Neural cell (in vitro differentiated cells): ENCODE results near the gene SPDYE18. TPM values are rescaled to one million over a fixed set of nuclear protein-coding genes. Genes with fewer than 3 reads are reported as not detected.
"Not testable (repeated sequence)": the region's sequence is repeated elsewhere in the genome, so short reads cannot be mapped to it uniquely, and the experiment has no call there.

ENCODE experiments used
- H2AFZ ChIP-seq: fragments of 200-600, 300-800 bp; sonication (generic), shearing (Covaris generic); 2 replicates; pipeline ENCODE4 v1.6.0; 2014; ENCODE audit warnings: low read depth, mild to moderate bottlenecking, antibody characterized with exemption, low read length, moderate library complexity
- H3F3A ChIP-seq: fragments of 200-600 bp; shearing (Covaris generic); 2 replicates; pipeline ENCODE4 v1.6.1; 2016; ENCODE audit warnings: mild to moderate bottlenecking, moderate library complexity, mixed read lengths, antibody characterized with exemption, low read length; ENCODE audit not compliant: insufficient read depth, poor library complexity, severe bottlenecking
- H3K27ac ChIP-seq: fragments of 200-600, 300-800 bp; sonication (generic), shearing (Covaris generic); 2 replicates; pipeline ENCODE4 v1.5.1; 2014; ENCODE audit warnings: mild to moderate bottlenecking, low read length, moderate library complexity
- H3K27me3 ChIP-seq: fragments of 300-800, 200-600 bp; sonication (generic), shearing (Covaris generic); 2 replicates; pipeline ENCODE4 v1.6.0; 2014; ENCODE audit warnings: mild to moderate bottlenecking, low read depth, low read length, moderate library complexity; ENCODE audit not compliant: insufficient read depth
- H3K36me3 ChIP-seq: fragments of 300-800, 200-600 bp; sonication (generic), shearing (Covaris generic); 2 replicates; pipeline ENCODE4 v1.5.1; 2014; ENCODE audit warnings: mild to moderate bottlenecking, antibody characterized with exemption, low read length, moderate library complexity; ENCODE audit not compliant: insufficient read depth
- H3K4me2 ChIP-seq: fragments of 300-800, 200-600 bp; sonication (generic), shearing (Covaris generic); 2 replicates; pipeline ENCODE4 v1.6.0; 2014; ENCODE audit warnings: mild to moderate bottlenecking, low read length
- H3K4me3 ChIP-seq: fragments of 300-800, 200-600 bp; sonication (generic), shearing (Covaris generic); 2 replicates; pipeline ENCODE4 v1.5.1; 2014; ENCODE audit warnings: mild to moderate bottlenecking, low read length, moderate library complexity
- H3K79me2 ChIP-seq: fragments of 200-600 bp; shearing (Covaris generic); replicated peaks from 2 replicates; pipeline ENCODE4 v1.6.0; 2014; ENCODE audit warnings: mild to moderate bottlenecking, low read length, moderate library complexity; ENCODE audit not compliant: insufficient read depth
- H3K9ac ChIP-seq: fragments of 300-800, 200-600 bp; sonication (generic), shearing (Covaris generic); 2 replicates; pipeline ENCODE4 v1.6.1; 2016; ENCODE audit warnings: mild to moderate bottlenecking, low read length, mixed read lengths
- H3K9me2 ChIP-seq: fragments of 200-600 bp; shearing (Covaris generic); 2 replicates; pipeline ENCODE4 v1.6.1; 2016; ENCODE audit warnings: mild to moderate bottlenecking, low read length, mixed read lengths; ENCODE audit not compliant: insufficient read depth
- H3K9me3 ChIP-seq: fragments of 200-600, 300-800 bp; sonication (generic), shearing (Covaris generic); 2 replicates; pipeline ENCODE4 v1.6.1; 2016; ENCODE audit warnings: mild to moderate bottlenecking, mixed run types, low read length, moderate library complexity, mixed read lengths
- H4K20me1 ChIP-seq: fragments of 200-600 bp; shearing (Covaris generic); 2 replicates; pipeline ENCODE4 v1.6.1; 2016; ENCODE audit warnings: mild to moderate bottlenecking, mixed run types; ENCODE audit not compliant: insufficient read depth
- polyA plus RNA-seq: library from polyadenylated mRNA; depleted of rRNA; stranded (reverse); fragments of >200 nt; gene quantifications from 2 replicates; pipeline ENCODE4 v1.2.3, GENCODE V29; 2014
- small RNA-seq, 3 experiments: library from RNA; depleted of rRNA; stranded (forward); fragments of <200 nt; gene quantifications; one replicate each; pipeline ENCODE3, GENCODE V24; 2012

SPDYE18 gene
- polyA plus RNA-seq, 1 donor from 2014 or later = 1.2 TPM

- H3F3A ChIP-seq, H3K27me3 ChIP-seq, H3K9me2 ChIP-seq, H2AFZ ChIP-seq, H3K9me3 ChIP-seq, H3K9ac ChIP-seq, H3K4me3 ChIP-seq, H3K36me3 ChIP-seq, H3K4me2 ChIP-seq, H4K20me1 ChIP-seq, H3K79me2 ChIP-seq, H3K27ac ChIP-seq: not testable (repeated sequence)
Measured at GRCh38 chr7:77004151-77004550, 58.2 kb downstream of the SPDYE18 start.

- not testable (repeated sequence) for H3K79me2 ChIP-seq, H3K27ac ChIP-seq, H3K27me3 ChIP-seq, H3K36me3 ChIP-seq, H3K9me3 ChIP-seq, H3K4me3 ChIP-seq, H3K9ac ChIP-seq, H3K9me2 ChIP-seq, H3F3A ChIP-seq, H2AFZ ChIP-seq, H4K20me1 ChIP-seq, H3K4me2 ChIP-seq
Measured at GRCh38 chr7:77003241-77003640, 59.1 kb downstream of the SPDYE18 start.

DNA sequence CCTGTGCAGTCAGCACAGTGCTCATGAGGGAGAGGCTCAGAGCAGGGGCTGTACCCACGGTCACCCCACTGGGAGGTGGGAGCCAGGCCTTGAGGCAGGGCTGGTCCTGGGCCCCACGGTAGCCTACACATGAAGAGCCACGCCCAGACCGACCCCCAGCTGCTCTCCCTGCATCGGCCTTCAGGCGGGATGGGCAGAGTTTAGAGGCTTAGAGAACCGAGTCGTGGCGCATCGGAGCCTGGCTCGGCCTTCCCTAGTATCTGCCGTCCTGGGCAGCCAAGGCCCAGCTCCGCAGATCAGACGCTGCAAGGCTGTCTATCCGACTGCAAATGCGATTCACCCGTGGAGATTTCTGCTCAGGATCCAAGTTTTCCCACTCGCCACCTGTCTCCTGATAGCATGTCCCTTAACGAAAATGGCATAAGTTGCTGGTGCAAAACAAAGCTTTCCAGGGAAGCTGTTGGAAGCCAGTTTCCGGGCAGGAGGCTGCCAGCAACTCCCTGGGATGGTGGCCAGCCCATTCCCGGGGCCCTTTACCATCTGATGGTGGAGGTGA, 59.6 kb downstream of the SPDYE18 start:
- not testable (repeated sequence) for H3K36me3 ChIP-seq, H3K9ac ChIP-seq, H3F3A ChIP-seq, H3K4me3 ChIP-seq, H2AFZ ChIP-seq, H4K20me1 ChIP-seq, H3K27me3 ChIP-seq, H3K27ac ChIP-seq, H3K9me2 ChIP-seq, H3K9me3 ChIP-seq, H3K4me2 ChIP-seq, H3K79me2 ChIP-seq

DNA sequence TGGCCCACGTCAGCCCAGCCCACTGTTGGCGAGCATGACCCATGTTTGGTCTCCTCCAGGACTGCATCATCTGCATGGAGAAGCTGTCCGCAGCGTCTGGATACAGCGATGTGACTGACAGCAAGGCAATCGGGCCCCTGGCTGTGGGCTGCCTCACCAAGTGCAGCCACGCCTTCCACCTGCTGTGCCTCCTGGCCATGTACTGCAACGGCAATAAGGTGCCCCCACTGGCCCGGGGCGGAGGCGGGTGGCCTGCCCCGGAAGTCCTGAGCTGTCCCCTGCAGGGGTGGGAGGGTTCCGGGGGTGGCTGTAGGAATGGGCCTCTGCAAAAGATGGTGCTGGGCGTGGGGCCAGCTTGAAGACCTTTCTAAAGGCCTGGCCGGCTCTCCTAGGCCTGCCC, 60.3 kb downstream of the SPDYE18 start:
- H3K27ac ChIP-seq, H3K9me3 ChIP-seq, H3K9ac ChIP-seq, H3K27me3 ChIP-seq, H3K4me3 ChIP-seq, H4K20me1 ChIP-seq, H3K36me3 ChIP-seq, H3K4me2 ChIP-seq, H3K9me2 ChIP-seq, H2AFZ ChIP-seq, H3K79me2 ChIP-seq, H3F3A ChIP-seq: not testable (repeated sequence)

Small RNAs within 50 kb of the gene (small RNA-seq; reads per million reads assigned to genes)
- 0 to 1.2 (median 0) reads per million in 3 experiments for gene RF00019

Other genes with a start within 250 kb of the SPDYE18 start
- gene SPDYE17, start 30.2 kb downstream of the SPDYE18 start, polyA plus RNA-seq = not detected in 2 replicates
- 12.1 and 13.0 TPM in 2 replicates for gene CCDC146, start 60.1 kb upstream of the SPDYE18 start, polyA plus RNA-seq
- 0.10 and 0.22 TPM in 2 replicates for gene FGL2, start 137.3 kb upstream of the SPDYE18 start, polyA plus RNA-seq